Measurements from ENCODE around the gene URB2. TPM values are rescaled to one million over a fixed set of nuclear protein-coding genes. Genes with fewer than 3 reads are reported as not detected.

URB2 gene
- total RNA-seq, 1 experiment from 2014 or later: 20.4 TPM

GRCh38 chr1:229614701-229615100 lies 11.3 kb upstream of the URB2 start:
- no peak for TF ChIP-seq EZH2 (IDR thresholded peaks at IDR 0.05)
- TF ChIP-seq SIN3A (IDR thresholded peaks at IDR 0.05; ENCODE audit: low read depth): no peak
- TF ChIP-seq YY1 (IDR thresholded peaks at IDR 0.05; ENCODE audit: extremely low read depth, insufficient replicate concordance, low read depth, low read length): no peak
- TF ChIP-seq TCF7L2 (IDR thresholded peaks at IDR 0.05; ENCODE audit: borderline replicate concordance, extremely low read depth, insufficient read depth, insufficient read length): no peak
- TF ChIP-seq SRF (IDR thresholded peaks at IDR 0.05; ENCODE audit: low read depth): no peak
- TF ChIP-seq JUND (IDR thresholded peaks at IDR 0.05): no peak
- no peak for TF ChIP-seq ZNF274 (IDR thresholded peaks at IDR 0.05; ENCODE audit: low read depth, low read length)
- POLR2A ChIA-PET: no interaction called here

GRCh38 chr1:229617351-229618100 lies 8.5 kb upstream of the URB2 start:
- Histone ChIP-seq H3K4me3 (replicated peaks in 1 of 2; ENCODE audit: low read depth in 1 of 2, low read length in 2 of 2) (no peak overlapping the region), H3K4me1 (ENCODE audit: control insufficient read depth in 1 of 2, insufficient read depth in 2 of 2, low read length in 2 of 2) (no peaks in the 10 kb centered on the region), H3K9me2 (ENCODE audit: insufficient read depth) (no peaks in the 10 kb centered on the region), H4K20me1 (ENCODE audit: insufficient read depth) (no peaks in the 10 kb centered on the region), H3K9ac (ENCODE audit: low read length) (no peak overlapping the region), H3K27ac (ENCODE audit: low read depth, low read length) (no peak overlapping the region), H3K4me2 (ENCODE audit: low read length) (no peak overlapping the region), H3K9me3 (ENCODE audit: control insufficient read depth in 1 of 2, insufficient read depth in 1 of 2, low read depth in 1 of 2, low read length in 2 of 2) (no peaks in the 10 kb centered on the region), H3K79me2 (ENCODE audit: insufficient read depth, low read length) (peaks cover 81% of the 10 kb centered on the region), H2AFZ (ENCODE audit: low read depth, low read length, poor library complexity, severe bottlenecking) (no peak overlapping the region), H3K27me3 (ENCODE audit: insufficient read depth, low read length) (no peaks in the 10 kb centered on the region), H3K36me3 (ENCODE audit: control insufficient read depth in 1 of 2, insufficient read depth in 2 of 2, low read length in 2 of 2) (peaks cover 2 to 8% of the 10 kb centered on the region in 2 experiments; a peak in 2 of 4 replicates)
- ChIA-PET CTCF (no interaction called here), POLR2A (no interaction called here), RAD21 (ENCODE audit: low non-redundant PET in 1 of 2, low total read pairs in 2 of 2, uncharacterized antibody in 2 of 2, unreplicated experiment in 2 of 2) (no interaction called here)
- ATAC-seq: no peak
- no TSS peak for BruUV-seq (replicated peaks)
- no peak for DNase-seq (ENCODE audit: low read depth, low spot score)
- intact Hi-C loops (cut with micrococcal nuclease): no loop called here
- TF ChIP-seq JUND (IDR thresholded peaks at IDR 0.05) (no peak), SP1 (IDR thresholded peaks at IDR 0.05; ENCODE audit: low read depth) (no peak), ZNF274 (IDR thresholded peaks at IDR 0.05; ENCODE audit: low read depth, low read length) (no peak), EGR1 (IDR thresholded peaks at IDR 0.05; ENCODE audit: low read depth) (no peak), SRF (IDR thresholded peaks at IDR 0.05; ENCODE audit: low read depth) (no peak), SIN3A (IDR thresholded peaks at IDR 0.05; ENCODE audit: low read depth) (no peak), POLR2AphosphoS5 (IDR thresholded peaks at IDR 0.05; ENCODE audit: low read depth, low read length) (no peak), REST (IDR thresholded peaks at IDR 0.05; ENCODE audit: low read depth) (no peak), FOSL1 (IDR thresholded peaks at IDR 0.05; ENCODE audit: low read depth) (no peak), CTCF (IDR thresholded peaks at IDR 0.05 in 2 of 3, conservative IDR thresholded peaks at IDR 0.05 in 1 of 3; ENCODE audit: borderline replicate concordance in 1 of 3, insufficient read depth in 1 of 3, low read depth in 2 of 3, low read length in 2 of 3) (no peak), CEBPB (IDR thresholded peaks at IDR 0.05; ENCODE audit: low read depth) (no peak)

More at GRCh38 chr1:229614701-229615100, 11.3 kb upstream of the URB2 start:
- DNase-seq (ENCODE audit: low read depth, low spot score): no peak
- no peak for ATAC-seq
- ChIA-PET CTCF (no interaction called here), RAD21 (ENCODE audit: low non-redundant PET in 1 of 2, low total read pairs in 2 of 2, uncharacterized antibody in 2 of 2, unreplicated experiment in 2 of 2) (no interaction called here)
- Histone ChIP-seq H3K4me3 (replicated peaks in 1 of 2; ENCODE audit: low read depth in 1 of 2, low read length in 2 of 2) (no peak overlapping the region), H3K4me1 (ENCODE audit: control insufficient read depth in 1 of 2, insufficient read depth in 2 of 2, low read length in 2 of 2) (no peaks in the 10 kb centered on the region), H2AFZ (ENCODE audit: low read depth, low read length, poor library complexity, severe bottlenecking) (no peak overlapping the region), H3K4me2 (ENCODE audit: low read length) (no peak overlapping the region), H3K9ac (ENCODE audit: low read length) (no peak overlapping the region), H3K27ac (ENCODE audit: low read depth, low read length) (no peak overlapping the region), H3K36me3 (ENCODE audit: control insufficient read depth in 1 of 2, insufficient read depth in 2 of 2, low read length in 2 of 2) (peaks cover 17 to 25% of the 10 kb centered on the region in 2 experiments; a peak in 3 of 4 replicates), H3K9me2 (ENCODE audit: insufficient read depth) (no peaks in the 10 kb centered on the region), H3K27me3 (ENCODE audit: insufficient read depth, low read length) (no peaks in the 10 kb centered on the region), H4K20me1 (ENCODE audit: insufficient read depth) (no peaks in the 10 kb centered on the region), H3K9me3 (ENCODE audit: control insufficient read depth in 1 of 2, insufficient read depth in 1 of 2, low read depth in 1 of 2, low read length in 2 of 2) (no peaks in the 10 kb centered on the region), H3K79me2 (ENCODE audit: insufficient read depth, low read length) (peaks cover 53% of the 10 kb centered on the region)
- intact Hi-C loops (cut with micrococcal nuclease): no loop called here
- BruUV-seq (replicated peaks): no TSS peak
